SIG-M5 treated with dmso at 0.1 percent for 504 hours (cell line): ENCODE results near the gene RELL1.

Experiments used
- DNase-seq: peaks from one replicate; lab custom pipeline; 2025; ENCODE audit not compliant: unreplicated experiment; lab: John Stamatoyannopoulos, UW

The RELL1 gene

GRCh38 chr4:37686373-37687193 lies at the start of gene RELL1:
RELL1 (minus strand) TSS chr4:37686376; CDS start chr4:37686287, 89 bp downstream.
- DNase-seq, result peak; percentile 95

GRCh38 chr4:37735578-37735977 lies 49.4 kb upstream of the RELL1 start:
- DNase-seq, result no peak

GRCh38 chr4:37734989-37735388 lies 48.8 kb upstream of the RELL1 start:
- DNase-seq, result no peak

GRCh38 chr4:37733240-37733867 lies 47.2 kb upstream of the RELL1 start:
- no peak for DNase-seq

- no peak for DNase-seq
These were observed 46.5 kb upstream of the RELL1 start for GRCh38 chr4:37732526-37733186.

GRCh38 chr4:37729649-37730004 lies 43.5 kb upstream of the RELL1 start:
- DNase-seq, result no peak

- DNase-seq, result no peak
These were observed 41.9 kb upstream of the RELL1 start for GRCh38 chr4:37728064-37728463.

- no peak for DNase-seq
These were observed 41.5 kb upstream of the RELL1 start for GRCh38 chr4:37727635-37728034.

GRCh38 chr4:37726666-37727065 lies 40.5 kb upstream of the RELL1 start:
- DNase-seq, result no peak

GRCh38 chr4:37725718-37726117 lies 39.5 kb upstream of the RELL1 start:
- no peak for DNase-seq

- DNase-seq, result no peak
These were observed 36.9 kb upstream of the RELL1 start for GRCh38 chr4:37723067-37723466.

GRCh38 chr4:37721995-37722638 lies 35.9 kb upstream of the RELL1 start:
- no peak for DNase-seq

GRCh38 chr4:37719021-37719420 lies 32.8 kb upstream of the RELL1 start:
- no peak for DNase-seq

- no peak for DNase-seq
These were observed 31.4 kb upstream of the RELL1 start for GRCh38 chr4:37717576-37717975.

- no peak for DNase-seq
These were observed 29.8 kb upstream of the RELL1 start for GRCh38 chr4:37715889-37716402.

GRCh38 chr4:37710491-37710890 lies 24.3 kb upstream of the RELL1 start:
- DNase-seq, result no peak

GRCh38 chr4:37706032-37706431 lies 19.9 kb upstream of the RELL1 start:
- no peak for DNase-seq

- DNase-seq, result no peak
These were observed 19.4 kb upstream of the RELL1 start for GRCh38 chr4:37705571-37705970.

GRCh38 chr4:37699868-37700481 lies 13.8 kb upstream of the RELL1 start:
- DNase-seq, result no peak

- no peak for DNase-seq
These were observed 11.4 kb upstream of the RELL1 start for GRCh38 chr4:37697566-37697965.
